GM18909 (cell line): ENCODE measurements around the gene CSGALNACT2.
"Not testable (repeated sequence)": the region's sequence is repeated elsewhere in the genome, so short reads cannot be mapped to it uniquely, and the experiment has no call there.

Experiments
- ATAC-seq: cut with Tn5 transposase; IDR thresholded peaks from one replicate; pipeline ENCODE4 v1.9.1; 2021; ENCODE audit warnings: mild to moderate bottlenecking; ENCODE audit not compliant: unreplicated experiment, poor library complexity

Gene CSGALNACT2

GRCh38 chr10:43173120-43173519 lies 34.9 kb downstream of the CSGALNACT2 start:
- ATAC-seq: no peak

GRCh38 chr10:43174969-43175368 lies 36.7 kb downstream of the CSGALNACT2 start:
- no peak for ATAC-seq

GRCh38 chr10:43176271-43176670 lies 38.0 kb downstream of the CSGALNACT2 start:
- no peak for ATAC-seq

GRCh38 chr10:43177595-43177994 lies 39.4 kb downstream of the CSGALNACT2 start:
- ATAC-seq: no peak

- no peak for ATAC-seq
Measured at GRCh38 chr10:43181146-43181545, 42.9 kb downstream of the CSGALNACT2 start.

GRCh38 chr10:43183764-43184163 lies 45.5 kb downstream of the CSGALNACT2 start:
- ATAC-seq: not testable (repeated sequence)

- no peak for ATAC-seq
Measured at GRCh38 chr10:43186150-43186549, 47.9 kb downstream of the CSGALNACT2 start.

GRCh38 chr10:43187213-43187612 lies 49.0 kb downstream of the CSGALNACT2 start:
- ATAC-seq: no peak

- no peak for ATAC-seq
Measured at GRCh38 chr10:43188702-43189101, 50.5 kb downstream of the CSGALNACT2 start.

GRCh38 chr10:43190289-43190688 lies 52.0 kb downstream of the CSGALNACT2 start:
- ATAC-seq: no peak

- ATAC-seq: no peak
Measured at GRCh38 chr10:43190775-43191174, 52.5 kb downstream of the CSGALNACT2 start.

- ATAC-seq: no peak
Measured at GRCh38 chr10:43192884-43193283, 54.6 kb downstream of the CSGALNACT2 start.

- no peak for ATAC-seq
Measured at GRCh38 chr10:43193496-43194080, 55.3 kb downstream of the CSGALNACT2 start.

- ATAC-seq: no peak
Measured at GRCh38 chr10:43194266-43194665, 56.0 kb downstream of the CSGALNACT2 start.

- no peak for ATAC-seq
Measured at GRCh38 chr10:43194859-43195258, 56.6 kb downstream of the CSGALNACT2 start.

- ATAC-seq: no peak
Measured at GRCh38 chr10:43195557-43195956, 57.3 kb downstream of the CSGALNACT2 start.

- no peak for ATAC-seq
Measured at GRCh38 chr10:43196131-43196980, 58.1 kb downstream of the CSGALNACT2 start.

- ATAC-seq: no peak
Measured at GRCh38 chr10:43196981-43197833, 59.0 kb downstream of the CSGALNACT2 start.

GRCh38 chr10:43197834-43198681 lies 59.8 kb downstream of the CSGALNACT2 start:
- no peak for ATAC-seq

GRCh38 chr10:43198682-43199005 lies 60.4 kb downstream of the CSGALNACT2 start:
- no peak for ATAC-seq
